ENCODE results near the gene TMEFF2.

The TMEFF2 gene

DNA sequence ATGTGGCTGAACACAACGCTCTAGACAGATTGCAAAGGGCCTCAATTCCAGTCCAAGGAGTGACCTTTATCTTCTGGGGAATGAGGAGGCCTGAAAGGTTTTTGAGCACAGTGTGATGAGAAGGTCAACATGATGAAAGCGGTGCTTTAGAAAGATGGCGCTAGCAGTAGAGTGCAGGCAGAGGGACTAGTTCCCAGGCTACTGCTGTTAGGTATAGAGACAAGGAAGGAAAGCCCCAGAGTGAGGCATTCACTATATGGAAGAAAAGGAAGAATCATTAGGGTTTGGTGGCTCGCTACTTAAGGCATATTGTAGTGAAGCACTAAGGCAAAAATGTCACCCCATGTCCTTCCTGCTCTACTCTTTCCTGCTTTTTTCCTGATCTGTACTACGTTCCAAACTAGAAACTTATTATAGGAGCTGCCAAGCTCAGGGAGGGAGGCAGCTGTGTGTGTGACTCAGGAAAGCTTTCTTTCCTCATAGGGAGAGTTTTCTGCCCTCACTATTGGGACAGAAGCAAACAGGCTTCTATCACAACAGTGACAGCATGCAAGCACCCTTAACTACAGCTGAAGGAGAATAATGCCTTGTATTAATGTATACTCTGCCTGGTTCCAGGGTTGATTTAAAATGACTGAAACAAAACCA lies 187.0 kb downstream of the TMEFF2 start:
- no peak for DNase-seq

GRCh38 chr2:192005211-192005610 lies 189.5 kb downstream of the TMEFF2 start:
- DNase-seq: no peak

- no peak for DNase-seq
Observed at GRCh38 chr2:192004188-192004963, 190.4 kb downstream of the TMEFF2 start.

DNA sequence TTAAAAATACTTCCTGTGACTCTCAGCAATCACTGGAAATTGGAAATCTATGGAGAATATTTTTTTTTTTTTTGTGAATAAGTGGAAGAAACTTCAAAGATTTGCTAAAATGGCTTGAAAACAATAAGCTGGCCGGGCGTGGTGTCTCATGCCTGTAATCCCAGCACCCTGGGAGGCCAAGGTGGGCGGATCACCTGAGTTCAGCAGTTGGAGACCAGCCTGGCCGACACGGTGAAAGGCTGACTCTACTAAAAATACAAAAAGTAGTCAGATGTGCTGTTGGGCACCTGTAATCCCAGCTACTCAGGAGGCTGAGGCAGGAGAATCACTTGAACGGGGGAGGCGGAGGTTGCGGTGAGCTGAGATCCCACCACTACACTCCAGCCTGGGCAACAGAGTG lies 192.3 kb downstream of the TMEFF2 start:
- no peak for DNase-seq

DNA sequence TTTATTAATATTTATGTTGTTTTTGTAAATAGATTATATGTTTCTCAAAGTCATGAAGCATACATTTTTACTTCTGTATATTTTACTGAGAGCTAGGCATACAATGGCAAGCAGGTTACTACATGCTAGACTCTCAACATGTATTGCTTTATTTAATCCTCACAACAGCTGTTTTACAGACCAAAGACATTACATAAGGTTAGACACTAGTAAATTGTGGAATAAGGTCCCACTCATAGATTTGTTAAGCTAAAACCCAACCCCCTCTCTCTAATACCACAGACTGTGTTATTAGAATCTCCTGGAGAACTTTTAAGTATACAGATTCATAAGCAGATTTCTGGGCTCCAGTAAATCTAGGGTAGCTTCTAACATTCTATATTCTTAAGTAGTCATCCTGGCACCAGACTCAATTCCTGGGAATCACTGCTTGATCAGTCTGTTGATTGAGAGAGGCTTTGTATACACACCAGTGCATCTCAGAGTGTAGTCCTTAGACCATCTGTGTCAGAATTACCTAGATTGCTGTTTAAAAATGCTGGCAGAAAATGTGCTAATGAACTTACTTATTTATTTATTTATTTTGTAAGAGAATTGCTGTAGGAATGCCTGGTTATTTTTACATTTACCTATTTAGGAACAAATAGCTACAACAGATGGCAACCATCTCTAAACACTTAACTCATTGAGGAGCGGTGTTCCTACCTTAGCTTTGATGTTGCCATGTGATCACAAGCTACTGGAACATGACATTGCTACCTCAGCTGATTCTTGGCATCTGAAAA lies 194.3 kb downstream of the TMEFF2 start:
- DNase-seq: no peak

- no peak for DNase-seq
Observed at GRCh38 chr2:191999101-191999841, 195.5 kb downstream of the TMEFF2 start.

GRCh38 chr2:191995285-191995684 lies 199.4 kb downstream of the TMEFF2 start:
- DNase-seq: no peak

DNA sequence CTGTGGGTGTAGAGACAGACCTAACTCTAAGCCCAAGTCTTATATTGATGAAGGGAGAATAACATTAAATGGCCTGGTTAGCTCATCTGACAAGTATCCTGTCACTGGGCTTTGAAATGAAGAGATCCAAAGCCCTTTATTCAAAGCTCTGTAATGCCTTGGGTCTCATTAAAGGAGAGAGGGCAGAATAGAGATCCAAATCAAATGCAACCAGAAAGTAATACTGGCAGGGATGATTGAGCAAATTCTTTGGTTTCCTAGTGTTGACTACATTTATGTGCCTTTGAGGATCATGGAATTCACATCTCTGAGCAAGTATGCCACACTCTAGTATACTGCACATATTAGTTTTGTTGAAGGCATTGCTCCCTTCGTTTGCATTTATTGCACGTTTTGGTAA lies 200.0 kb downstream of the TMEFF2 start:
- no peak for DNase-seq

DNA sequence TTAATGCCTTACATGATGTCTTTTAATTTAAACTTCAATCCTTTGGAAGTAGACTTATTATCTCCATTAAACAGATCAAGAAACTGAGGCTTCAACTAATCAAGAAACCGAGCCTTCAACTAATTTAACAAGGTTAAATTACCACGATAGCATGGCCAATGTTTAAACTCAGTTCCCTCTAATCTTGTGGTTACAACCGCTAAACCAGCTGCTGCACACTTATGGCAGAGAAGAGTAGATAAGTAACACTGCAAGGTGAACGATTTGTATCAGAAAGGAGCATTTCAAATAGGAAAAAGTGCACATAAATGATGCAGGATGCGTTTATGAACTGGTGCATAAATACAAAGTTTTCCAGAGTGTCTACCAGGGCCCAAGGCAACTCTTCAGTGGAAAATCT lies 203.3 kb downstream of the TMEFF2 start:
- DNase-seq: no peak

DNA sequence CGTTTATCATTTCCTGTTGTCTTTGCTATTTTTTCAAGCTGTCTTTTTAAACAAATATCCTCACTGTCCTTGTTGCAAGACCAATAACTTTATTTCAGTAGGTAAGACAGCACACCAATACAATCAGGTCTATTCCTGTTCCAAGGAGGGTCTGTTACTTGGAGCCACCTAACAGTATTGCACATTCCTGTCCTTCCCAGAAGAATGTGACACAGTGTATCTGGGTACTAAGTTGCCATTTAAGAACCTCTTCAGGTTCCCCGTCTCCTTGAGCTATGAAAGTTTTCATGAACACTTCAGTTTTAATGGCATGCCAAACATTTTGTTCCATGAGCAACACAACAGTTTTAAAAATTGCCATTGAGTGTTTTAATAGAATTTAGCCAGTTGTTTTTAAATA lies 209.0 kb downstream of the TMEFF2 start:
- no peak for DNase-seq

GRCh38 chr2:191983591-191983990 lies 211.1 kb downstream of the TMEFF2 start:
- DNase-seq: no peak

DNA sequence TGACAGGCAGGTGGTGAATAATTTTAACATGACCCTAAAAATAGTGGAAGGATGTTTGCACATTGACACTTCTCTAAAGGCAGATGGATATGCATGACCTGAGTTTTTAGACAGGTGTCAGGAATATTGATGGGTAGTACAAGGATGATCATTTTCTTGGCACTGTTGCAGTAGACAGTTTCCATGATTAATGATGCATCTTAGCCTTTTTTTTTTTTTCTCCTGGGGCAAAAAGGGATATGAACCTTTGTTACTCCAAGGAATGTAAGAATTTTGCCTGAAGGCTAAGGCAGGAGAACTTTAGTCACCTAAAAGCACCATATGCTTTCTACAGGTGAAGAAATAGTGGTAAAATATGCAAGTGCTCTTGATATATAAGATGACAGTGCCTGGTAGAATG lies 211.5 kb downstream of the TMEFF2 start:
- DNase-seq: no peak

- DNase-seq: no peak
Observed at GRCh38 chr2:191981706-191982105, 213.0 kb downstream of the TMEFF2 start.

GRCh38 chr2:191980483-191980882 lies 214.2 kb downstream of the TMEFF2 start:
- DNase-seq: no peak

- DNase-seq: no peak
Observed at GRCh38 chr2:191979221-191979730, 215.5 kb downstream of the TMEFF2 start.

DNA sequence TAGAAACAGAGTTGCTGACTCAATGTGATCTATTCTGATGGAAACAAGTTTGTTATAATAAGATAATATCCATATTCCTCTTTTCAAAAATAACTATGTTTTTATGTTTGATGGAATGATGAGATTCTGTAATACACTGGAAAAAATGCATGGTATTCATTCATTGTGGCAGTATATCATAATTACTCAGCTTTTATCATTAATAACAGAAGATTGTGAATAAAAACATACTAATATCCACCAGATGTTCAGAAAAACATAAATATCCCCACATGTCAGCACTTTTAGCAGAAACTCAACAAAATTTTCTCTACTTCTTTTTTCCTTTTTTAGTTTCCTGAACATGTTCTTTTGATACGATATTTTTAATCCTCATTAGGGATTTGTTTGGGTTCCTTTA lies 217.0 kb downstream of the TMEFF2 start:
- DNase-seq: no peak

GRCh38 chr2:191976436-191976835 lies 218.3 kb downstream of the TMEFF2 start:
- DNase-seq: no peak

GRCh38 chr2:191974676-191975075 lies 220.1 kb downstream of the TMEFF2 start:
- DNase-seq: no peak

- DNase-seq: no peak
Observed at GRCh38 chr2:191970867-191971266, 223.9 kb downstream of the TMEFF2 start.

- DNase-seq: no peak
Observed at GRCh38 chr2:191968120-191968519, 226.6 kb downstream of the TMEFF2 start.

- DNase-seq: no peak
Observed at GRCh38 chr2:191965733-191966132, 229.0 kb downstream of the TMEFF2 start.

GRCh38 chr2:191961556-191961955 lies 233.2 kb downstream of the TMEFF2 start:
- no peak for DNase-seq

- DNase-seq: peak; percentile 76
Observed at GRCh38 chr2:191959209-191959608, 235.5 kb downstream of the TMEFF2 start.
